Stimulated activated CD8-positive, alpha-beta memory T cell treated with anti-CD3 and anti-CD28 coated beads, Interleukin-4, amount 100 ng/mL, for 4 hours (primary cell): ENCODE results near the gene ASB5.
"Not testable (repeated sequence)": the region's sequence is repeated elsewhere in the genome, so short reads cannot be mapped to it uniquely, and the experiment has no call there.

Experiments used
- DNase-seq, 2 donors: peaks; one replicate each; pipeline ENCODE4 v3.0.0-alpha.2; 2020; ENCODE audit warnings: low read depth in 2 of 2, low spot score in 1 of 2

ASB5 gene

DNA sequence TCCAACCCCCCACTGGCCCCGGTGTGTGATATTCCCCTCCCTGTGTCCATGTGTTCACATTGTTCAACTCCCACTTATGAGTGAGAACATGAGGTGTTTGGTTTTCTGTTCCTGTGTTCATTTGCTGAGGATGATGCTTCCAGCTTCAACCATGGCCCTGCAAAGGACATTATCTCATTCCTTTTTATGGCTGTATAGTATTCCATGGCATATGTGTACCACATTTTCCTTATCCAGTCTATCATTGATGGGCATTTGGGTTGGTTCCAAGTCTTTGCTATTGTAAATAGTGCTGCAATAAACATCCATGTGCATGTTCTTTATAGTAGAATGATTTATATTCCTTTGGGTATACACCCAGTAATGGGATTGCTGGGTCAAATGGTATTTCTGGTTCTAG lies 10.5 kb upstream of the ASB5 start:
- not testable (repeated sequence) for DNase-seq

- DNase-seq, result no peak
These were observed 8.3 kb upstream of the ASB5 start for GRCh38 chr4:176277162-176277904.

DNA sequence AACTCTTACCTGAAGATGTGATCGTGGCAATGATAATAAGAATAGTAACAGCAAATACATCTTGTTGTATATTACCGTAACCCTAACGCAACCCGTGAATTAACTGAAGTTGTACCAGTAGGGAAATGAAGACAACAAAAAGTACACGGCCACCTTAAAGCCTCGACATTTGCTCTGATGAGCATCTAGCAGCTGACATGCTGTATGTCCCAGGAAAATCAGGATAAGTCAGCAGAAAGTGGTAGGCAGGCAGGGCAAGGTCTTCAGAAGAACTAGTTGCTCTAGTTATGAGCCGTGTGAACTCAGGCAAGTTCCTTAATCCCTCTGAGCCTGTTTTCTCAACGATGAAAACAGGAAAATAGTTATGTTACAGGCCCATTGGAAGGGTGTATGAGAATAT lies 7.7 kb upstream of the ASB5 start:
- no peak for DNase-seq

- no peak for DNase-seq
These were observed 5.4 kb upstream of the ASB5 start for GRCh38 chr4:176274441-176274840.

GRCh38 chr4:176273736-176274135 lies 4.7 kb upstream of the ASB5 start:
- DNase-seq, result no peak

DNA sequence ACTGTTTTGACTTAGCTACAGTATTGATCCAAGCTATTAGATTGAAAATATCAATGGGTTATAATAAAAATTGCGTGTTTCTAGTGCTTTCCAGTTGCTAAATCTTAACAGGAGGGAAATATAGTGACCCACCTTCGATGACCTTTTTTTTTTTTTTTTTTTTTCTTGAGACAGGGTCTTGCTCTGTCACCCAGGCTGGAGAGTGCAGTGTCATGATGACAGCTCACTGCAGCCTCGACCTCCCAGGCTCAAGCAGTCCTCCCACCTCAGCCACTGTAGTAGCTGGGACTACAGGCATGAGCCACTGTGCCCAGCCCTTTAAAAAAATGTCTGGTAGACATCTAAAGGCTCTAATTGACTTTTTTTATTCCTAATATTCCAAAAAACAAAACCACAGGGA lies 3.8 kb upstream of the ASB5 start:
- no peak for DNase-seq

GRCh38 chr4:176271749-176272148 lies 2.7 kb upstream of the ASB5 start:
- DNase-seq, result no peak

GRCh38 chr4:176270669-176271068 lies 1.6 kb upstream of the ASB5 start:
- DNase-seq, result no peak

DNA sequence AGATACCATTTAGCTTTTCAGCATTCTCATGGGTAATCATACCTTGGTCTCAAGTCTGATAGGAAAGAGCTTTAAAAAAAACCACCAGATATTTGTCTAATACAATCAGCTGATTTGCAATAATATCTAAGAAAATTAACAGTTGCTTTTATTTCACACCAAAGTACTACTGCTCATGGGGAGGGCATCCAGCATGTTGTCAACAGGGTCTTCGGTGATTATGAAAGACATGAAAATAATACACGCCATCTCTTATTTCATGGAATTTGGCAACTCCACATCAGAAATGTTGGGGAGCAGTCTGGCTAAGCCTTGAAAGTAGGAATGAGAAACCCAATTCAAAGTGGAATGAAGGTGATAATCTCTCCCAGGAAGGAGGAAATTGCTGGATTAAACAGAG lies 3.0 kb downstream of the ASB5 start:
- DNase-seq, result no peak

DNA sequence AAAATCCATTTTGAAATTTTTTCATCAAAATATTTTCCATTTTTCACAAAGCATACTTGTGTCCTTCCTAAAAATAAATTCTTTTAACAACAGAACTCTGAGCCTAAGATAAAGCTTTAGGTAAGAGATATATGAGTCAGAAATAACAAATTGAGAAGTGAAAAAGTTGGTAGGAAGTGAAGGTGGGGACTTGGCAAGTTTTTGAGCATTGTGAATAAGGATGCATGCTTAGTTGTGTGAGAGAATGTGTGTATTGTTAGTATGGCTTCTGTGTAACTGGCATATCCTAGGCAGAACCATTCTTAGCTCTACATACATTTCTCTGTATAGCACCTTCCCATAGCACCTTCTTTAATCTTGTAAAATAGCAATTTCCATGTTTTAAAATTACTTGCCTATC lies 6.8 kb downstream of the ASB5 start:
- DNase-seq, result no peak

DNA sequence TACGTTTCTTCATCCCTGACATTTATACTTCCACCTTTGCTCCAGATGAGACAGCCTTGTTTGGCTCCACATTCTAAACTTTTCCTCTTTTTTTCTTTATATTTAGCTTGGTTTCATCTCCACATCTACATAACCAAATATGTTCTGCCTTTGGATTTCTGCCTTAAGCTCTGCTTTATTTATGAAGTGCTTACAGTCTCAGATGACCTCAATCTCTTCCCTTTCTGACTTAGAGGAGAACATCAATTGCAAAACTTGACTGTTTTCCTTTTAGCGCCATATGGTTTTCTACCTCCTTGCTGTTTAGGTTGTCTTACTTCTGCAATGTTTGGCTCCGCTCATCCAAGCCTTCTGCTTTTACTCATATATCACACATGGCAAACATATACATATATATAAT lies 7.5 kb downstream of the ASB5 start:
- DNase-seq, result no peak

- no peak for DNase-seq
These were observed 8.0 kb downstream of the ASB5 start for GRCh38 chr4:176261018-176261417.

DNA sequence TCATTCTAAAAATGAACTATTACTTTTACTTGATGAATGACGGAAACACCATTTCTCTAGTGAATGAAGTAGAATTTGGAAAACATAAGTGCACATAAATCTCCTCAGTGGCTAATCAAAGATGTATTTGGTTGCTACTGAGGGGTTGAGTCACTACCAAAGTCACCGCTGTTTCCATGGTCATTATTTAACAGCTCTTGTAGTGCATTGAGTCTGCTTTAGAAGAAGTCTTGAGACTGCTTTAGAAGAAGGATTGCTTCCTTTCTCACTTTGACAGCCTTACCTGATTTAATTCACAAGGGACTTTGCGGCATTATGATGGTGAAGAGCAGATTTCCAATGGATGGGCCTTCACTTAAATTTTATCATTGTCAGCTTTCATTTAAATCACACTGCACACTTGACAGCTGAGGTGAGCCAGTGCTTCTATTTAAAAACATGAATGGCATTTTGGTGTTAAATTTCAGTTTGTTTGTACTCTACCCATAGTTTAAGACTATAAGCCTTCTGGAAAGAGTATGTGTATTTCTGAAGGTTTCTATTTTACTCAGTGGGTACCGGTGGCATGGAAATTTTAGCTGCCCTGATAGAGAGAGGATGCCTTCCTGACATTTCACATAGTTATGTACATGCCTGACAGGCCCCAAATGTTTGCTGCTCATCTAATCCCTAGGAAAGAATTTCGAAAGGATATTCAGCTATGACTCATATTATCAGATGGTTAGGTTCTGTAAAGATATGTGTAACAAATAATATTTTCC lies 9.5 kb downstream of the ASB5 start:
- no peak for DNase-seq

DNA sequence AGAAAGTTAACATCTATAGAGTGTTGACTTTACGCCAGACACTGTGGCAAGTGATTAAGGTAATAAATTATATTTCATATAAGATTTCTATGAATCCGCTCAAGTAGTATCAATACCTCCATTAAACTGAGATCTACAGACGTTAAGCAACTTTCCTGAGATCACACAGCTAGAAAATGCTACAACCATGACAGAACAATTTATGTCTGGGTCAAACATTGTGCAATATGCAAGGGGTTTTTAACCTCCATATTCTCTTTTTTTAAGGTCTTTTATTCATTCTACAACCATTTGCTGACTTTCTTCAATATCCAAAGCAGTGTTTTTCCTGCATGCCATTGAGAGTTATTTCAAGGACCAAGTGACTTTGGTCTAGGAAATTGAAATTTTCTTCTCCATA lies 10.9 kb downstream of the ASB5 start:
- no peak for DNase-seq

- no peak for DNase-seq
These were observed 12.1 kb downstream of the ASB5 start for GRCh38 chr4:176256921-176257320.

DNA sequence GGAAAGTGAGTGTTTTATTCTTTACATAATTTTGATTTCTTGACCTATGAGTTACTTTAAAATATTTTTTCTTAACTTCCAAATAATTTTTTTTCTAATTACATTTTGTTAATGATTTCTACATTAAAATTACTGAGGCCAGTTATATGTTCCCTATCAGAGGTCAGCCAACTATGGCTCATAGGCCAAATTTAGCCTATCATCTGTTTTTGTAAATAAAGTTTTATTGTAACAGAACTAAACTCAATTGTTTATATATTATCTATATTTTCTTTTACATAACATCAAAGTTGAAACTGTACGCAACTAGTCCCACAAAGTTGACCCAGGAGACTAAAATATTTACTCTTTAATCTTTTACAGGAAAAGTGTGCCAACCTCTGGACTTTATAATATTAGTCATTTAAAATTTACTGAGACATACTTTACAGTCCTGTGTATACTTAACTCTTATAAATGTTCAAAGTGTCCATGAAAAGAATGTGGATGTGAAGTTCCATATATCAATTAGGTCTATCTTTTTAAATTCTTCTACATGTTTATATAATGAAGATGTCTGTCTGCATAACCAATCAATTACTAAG lies 26.2 kb downstream of the ASB5 start:
- DNase-seq, result no peak

DNA sequence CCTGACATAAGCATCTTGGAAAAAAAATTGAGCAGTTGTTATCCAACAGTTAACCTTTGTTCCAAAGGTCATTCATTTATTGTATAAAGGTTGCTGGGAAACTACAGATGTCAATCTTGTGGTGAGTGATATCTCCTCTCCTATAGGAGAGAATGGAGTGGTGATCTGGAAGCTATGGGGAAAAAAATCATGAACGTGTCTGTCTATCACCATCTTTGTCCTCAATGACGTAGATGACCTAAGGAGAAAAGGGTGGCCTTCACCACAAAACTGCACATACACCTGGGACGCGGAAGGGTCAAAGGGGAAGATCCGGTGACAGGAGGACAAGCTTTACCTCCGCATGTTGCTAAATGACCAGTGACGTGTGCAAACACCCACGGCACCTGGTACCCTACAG lies 27.3 kb downstream of the ASB5 start:
- no peak for DNase-seq

DNA sequence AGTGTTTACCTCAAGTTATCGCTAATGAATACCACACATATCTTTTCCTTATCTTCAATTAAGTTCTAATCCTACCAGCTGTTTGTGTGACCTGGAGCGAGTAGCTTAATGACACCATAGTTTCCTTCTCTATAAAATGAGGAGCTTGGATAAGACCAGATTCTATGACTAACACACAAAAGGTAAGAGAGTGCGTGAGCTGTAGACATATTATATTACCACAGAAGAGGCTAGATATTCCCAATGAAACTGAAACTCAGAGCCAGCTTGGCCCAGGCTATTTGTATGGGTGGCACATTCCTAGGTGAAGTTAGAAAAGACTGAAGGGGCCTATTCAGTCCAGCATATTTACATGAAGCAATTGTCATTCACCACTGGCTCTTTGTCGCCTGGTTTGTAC lies 30.2 kb downstream of the ASB5 start:
- no peak for DNase-seq

DNA sequence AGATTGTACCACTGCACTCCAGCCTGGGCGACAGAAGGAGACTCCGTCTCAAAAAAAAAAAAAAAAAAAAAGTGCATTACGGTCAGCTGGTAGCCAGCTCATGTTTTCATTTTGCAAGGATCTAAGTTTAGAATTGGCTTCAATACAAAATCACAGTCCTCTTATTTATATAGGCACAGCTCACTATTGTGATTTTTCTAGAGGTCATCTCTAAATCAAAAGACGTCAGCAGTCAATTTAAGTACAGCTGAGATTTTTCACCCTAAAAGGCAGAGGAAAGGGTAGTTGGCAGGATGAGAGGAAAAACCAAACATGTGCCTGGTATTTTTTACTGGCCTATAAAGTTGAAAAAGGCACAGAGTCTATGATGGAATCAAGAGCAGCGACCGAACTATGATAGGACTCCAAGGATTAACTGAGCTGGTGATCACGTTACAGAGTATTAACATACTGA lies 30.8 kb downstream of the ASB5 start:
- no peak for DNase-seq

DNA sequence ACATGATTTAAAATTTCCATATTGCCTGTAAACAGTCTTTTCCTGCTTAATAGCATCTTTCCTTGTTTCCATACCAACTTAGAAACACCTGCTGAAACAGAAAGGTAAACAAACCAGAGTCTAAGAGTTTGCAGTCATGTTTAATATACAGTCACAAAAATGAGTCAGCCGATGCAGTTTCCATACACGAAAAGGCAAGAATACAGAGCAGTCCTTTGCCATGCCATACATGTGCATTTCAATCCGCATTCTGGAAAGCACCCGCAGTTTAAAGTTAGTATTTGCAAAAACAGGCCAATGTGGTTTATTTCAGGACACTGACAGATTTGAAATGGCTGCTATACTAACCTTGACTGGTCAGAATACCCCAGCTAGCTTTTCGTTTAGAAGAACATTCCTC lies 32.1 kb downstream of the ASB5 start:
- DNase-seq, result no peak

- no peak for DNase-seq
These were observed 38.2 kb downstream of the ASB5 start for GRCh38 chr4:176230836-176231235.

GRCh38 chr4:176229645-176230044 lies 39.4 kb downstream of the ASB5 start:
- no peak for DNase-seq
